ENCODE measurements around the gene PTCD3.

PTCD3 gene

GRCh38 chr2:86123328-86123925 is 17.4 kb downstream of the PTCD3 start:
- no peak overlapping the region for H3K27ac ChIP-seq
- ChIA-PET CTCF (no interaction called here), POLR2A (ENCODE audit: low non-redundant PET) (no interaction called here)
- no peak for DNase-seq (ENCODE audit: low spot score)
- TF ChIP-seq CTCF (conservative IDR thresholded peaks at IDR 0.05; ENCODE audit: low read depth), result no peak

- ChIA-PET CTCF (no interaction called here), POLR2A (ENCODE audit: low non-redundant PET) (no interaction called here)
- TF ChIP-seq CTCF (conservative IDR thresholded peaks at IDR 0.05; ENCODE audit: low read depth), result no peak
- no peak overlapping the region for H3K27ac ChIP-seq
- DNase-seq (ENCODE audit: low spot score), result no peak
Measured at GRCh38 chr2:86124683-86125082, 18.6 kb downstream of the PTCD3 start.

GRCh38 chr2:86134709-86135108 is 28.7 kb downstream of the PTCD3 start:
- ChIA-PET POLR2A (ENCODE audit: low non-redundant PET) (no interaction called here), CTCF (interaction anchor here (0.6 to 1.3 kb wide), 2 partner anchors 307 to 496 kb away, joined by 4 read pairs; no protein-coding TSS in a partner anchor)
- TF ChIP-seq CTCF (conservative IDR thresholded peaks at IDR 0.05; ENCODE audit: low read depth), result no peak
- no peak for DNase-seq (ENCODE audit: low spot score)
- no peak overlapping the region for H3K27ac ChIP-seq

GRCh38 chr2:86135653-86136052 is 29.6 kb downstream of the PTCD3 start:
- TF ChIP-seq CTCF (conservative IDR thresholded peaks at IDR 0.05; ENCODE audit: low read depth), result no peak
- DNase-seq (ENCODE audit: low spot score), result no peak
- ChIA-PET CTCF (interaction anchor here (0.7 to 1.3 kb wide), 3 partner anchors 292 to 329 kb away, joined by 3 to 4 read pairs (median 3); no protein-coding TSS in a partner anchor), POLR2A (ENCODE audit: low non-redundant PET) (no interaction called here)
- H3K27ac ChIP-seq, result no peak overlapping the region

GRCh38 chr2:86136141-86136540 is 30.1 kb downstream of the PTCD3 start:
- no peak for TF ChIP-seq CTCF (conservative IDR thresholded peaks at IDR 0.05; ENCODE audit: low read depth)
- ChIA-PET CTCF (interaction anchor here (0.7 kb wide), 1 partner anchor 293 kb away, joined by 3 read pairs; no protein-coding TSS in a partner anchor), POLR2A (ENCODE audit: low non-redundant PET) (interaction anchor here (0.7 kb wide), 1 partner anchor 524 kb away, joined by 3 read pairs; the partner anchor contains the start of gene C2orf68)
- no peak overlapping the region for H3K27ac ChIP-seq
- DNase-seq (ENCODE audit: low spot score), result no peak

- no peak for DNase-seq (ENCODE audit: low spot score)
- TF ChIP-seq CTCF (conservative IDR thresholded peaks at IDR 0.05; ENCODE audit: low read depth), result no peak
- no peak overlapping the region for H3K27ac ChIP-seq
- POLR2A ChIA-PET (ENCODE audit: low non-redundant PET), result interaction anchor here (0.7 kb wide), 1 partner anchor 19 kb away, joined by 4 read pairs; no protein-coding TSS in a partner anchor
- CTCF ChIA-PET, result no interaction called here
Measured at GRCh38 chr2:86138736-86139625, 32.9 kb downstream of the PTCD3 start.

All from RWPE1 (cell line).